NCI-H446 (cell line): Measurements from ENCODE around the gene PRKAG1.

Source experiments
- DNase-seq, 2 experiments: peaks; one replicate each; lab custom pipeline; 2025; lab: John Stamatoyannopoulos, UW

PRKAG1 gene

GRCh38 chr12:49010092-49010668, 8.4 kb downstream of the PRKAG1 start:
- no peak for DNase-seq

GRCh38 chr12:49008943-49009342, 9.6 kb downstream of the PRKAG1 start:
- no peak for DNase-seq

- no peak for DNase-seq
These were observed 18.2 kb downstream of the PRKAG1 start for GRCh38 chr12:49000346-49000745.

- DNase-seq, result peak; percentile 45 to 73
These were observed 19.0 kb downstream of the PRKAG1 start, which contains the start of gene DDN for GRCh38 chr12:48999371-49000131. TSS of gene DDN (minus strand) at chr12:48999375. CDS start at chr12:48999287, 88 bp downstream.

- no peak for DNase-seq
These were observed 19.9 kb downstream of the PRKAG1 start for GRCh38 chr12:48998497-48999353.

GRCh38 chr12:48997719-48998496, 20.7 kb downstream of the PRKAG1 start:
- no peak for DNase-seq

GRCh38 chr12:48996794-48997718, 21.5 kb downstream of the PRKAG1 start:
- peak in 1 of 2 experiments; percentile 23 for DNase-seq

GRCh38 chr12:48995086-48995879, 23.3 kb downstream of the PRKAG1 start:
- peak; percentile 62 to 86 for DNase-seq

- no peak for DNase-seq
These were observed 24.1 kb downstream of the PRKAG1 start for GRCh38 chr12:48994224-48995085.

- no peak for DNase-seq
These were observed 24.8 kb downstream of the PRKAG1 start for GRCh38 chr12:48993787-48994186.

- no peak for DNase-seq
These were observed 27.1 kb downstream of the PRKAG1 start for GRCh38 chr12:48991247-48992050.

- no peak for DNase-seq
These were observed 28.0 kb downstream of the PRKAG1 start for GRCh38 chr12:48990552-48990951.

GRCh38 chr12:48988030-48988649, 30.4 kb downstream of the PRKAG1 start:
- DNase-seq, result peak; percentile 34

- no peak for DNase-seq
These were observed 31.8 kb downstream of the PRKAG1 start for GRCh38 chr12:48986720-48987291.

- no peak for DNase-seq
These were observed 32.7 kb downstream of the PRKAG1 start for GRCh38 chr12:48985901-48986300.

GRCh38 chr12:48985475-48985897, 33.1 kb downstream of the PRKAG1 start:
- DNase-seq, result no peak

- DNase-seq, result no peak
These were observed 36.0 kb downstream of the PRKAG1 start for GRCh38 chr12:48982397-48983080.
